HepG2 (cell line): Measurements from ENCODE around the gene CREG2. TPM values are rescaled to one million over a fixed set of nuclear protein-coding genes. Genes with fewer than 3 reads are reported as not detected.

Experiments used
- AHR ChIP-seq: IDR thresholded peaks from 2 replicates; pipeline ENCODE4 v1.6.1; 2018; ENCODE audit warnings: missing genetic modification reagents, missing compliant biosample characterization
- ARID2 ChIP-seq: sonication (generic); formaldehyde crosslinking; IDR thresholded peaks from 2 replicates; pipeline ENCODE4 v1.8.1; 2022; ENCODE audit warnings: mild to moderate bottlenecking, missing genetic modification reagents, borderline replicate concordance
- BCL6 ChIP-seq: IDR thresholded peaks from 2 replicates; pipeline ENCODE4 v1.6.1; 2016; ENCODE audit warnings: missing genetic modification reagents, missing compliant biosample characterization
- CENPX ChIP-seq: sonication (generic); formaldehyde crosslinking; IDR thresholded peaks from 2 replicates; pipeline ENCODE4 v1.9.0; 2021; ENCODE audit warnings: mild to moderate bottlenecking, missing genetic modification reagents, moderate library complexity
- CHD2 ChIP-seq: IDR thresholded peaks from 2 replicates; pipeline ENCODE4 v1.6.1; 2011; ENCODE audit warnings: low read depth, low read length, improper control_type of control experiment
- DMAP1 ChIP-seq: IDR thresholded peaks from 2 replicates; pipeline ENCODE4 v1.6.1; 2016
- ETV6 ChIP-seq: sonication (generic); formaldehyde crosslinking; conservative IDR thresholded peaks from 2 replicates; pipeline ENCODE4 v1.4.0; 2020; ENCODE audit warnings: missing genetic modification reagents
- FOXO1 ChIP-seq: sonication (generic); formaldehyde crosslinking; IDR thresholded peaks from 2 replicates; pipeline ENCODE4 v1.4.0; 2020; ENCODE audit warnings: missing genetic modification reagents
- KDM5B ChIP-seq: sonication (generic); formaldehyde crosslinking; IDR thresholded peaks from 2 replicates; pipeline ENCODE4 v1.4.0; 2020; ENCODE audit warnings: missing genetic modification reagents, mild to moderate bottlenecking, borderline replicate concordance
- KLF13 ChIP-seq: sonication (generic); formaldehyde crosslinking; IDR thresholded peaks from 2 replicates; pipeline ENCODE4 v1.4.0; 2020; ENCODE audit warnings: mild to moderate bottlenecking, missing genetic modification reagents
- MTA1 ChIP-seq: sonication (generic); formaldehyde crosslinking; IDR thresholded peaks from 2 replicates; pipeline ENCODE4 v1.4.0; 2020; ENCODE audit warnings: missing genetic modification reagents, mild to moderate bottlenecking, borderline replicate concordance
- NONO ChIP-seq, 2 experiments: fragments of 450-650 bp in 1 of 2; sonication (generic) in 1 of 2; formaldehyde crosslinking in 1 of 2; IDR thresholded peaks in 1 of 2; conservative IDR thresholded peaks in 1 of 2; 2 replicates each; pipeline versions ENCODE4 v1.6.1 to v1.8.0; 2017 to 2022; ENCODE audit warnings: mild to moderate bottlenecking in 1 of 2, missing genetic modification reagents in 1 of 2, moderate library complexity in 1 of 2
- NR2F6 ChIP-seq, 2 experiments: IDR thresholded peaks; 2 replicates each; pipeline ENCODE4 v1.6.1; 2016; ENCODE audit warnings: antibody characterized with exemption in 1 of 2, mild to moderate bottlenecking in 1 of 2
- PCBP2 ChIP-seq: fragments of 200-400 bp; formaldehyde crosslinking; optimal IDR thresholded peaks from 2 replicates; pipeline ENCODE3; 2018; ENCODE audit warnings: low read length, low read depth; ENCODE audit not compliant: poor library complexity, severe bottlenecking
- POLR2A ChIP-seq, 2 experiments: IDR thresholded peaks; 2 replicates each; pipeline ENCODE4 v1.6.1; 2011; ENCODE audit warnings: low read depth in 2 of 2, low read length in 2 of 2, mild to moderate bottlenecking in 1 of 2, moderate library complexity in 1 of 2; ENCODE audit not compliant: insufficient read depth in 1 of 2
- POLR2AphosphoS2 ChIP-seq: IDR thresholded peaks from 2 replicates; pipeline ENCODE4 v1.6.1; 2011; ENCODE audit warnings: low read depth, low read length, improper control_type of control experiment
- RELA ChIP-seq: sonication (generic); formaldehyde crosslinking; IDR thresholded peaks from 2 replicates; pipeline ENCODE4 v1.4.0; 2020; ENCODE audit warnings: missing genetic modification reagents
- SAFB2 ChIP-seq: sonication (generic); formaldehyde crosslinking; IDR thresholded peaks from 2 replicates; pipeline ENCODE4 v1.5.1; 2020; ENCODE audit warnings: missing genetic modification reagents, low read depth, mild to moderate bottlenecking, borderline replicate concordance
- SNRNP70 ChIP-seq: fragments of 200-400 bp; formaldehyde crosslinking; IDR thresholded peaks from 2 replicates; pipeline ENCODE4 v1.6.1; 2017; ENCODE audit warnings: mild to moderate bottlenecking, low read depth, low read length, moderate library complexity
- SP5 ChIP-seq: IDR thresholded peaks from 2 replicates; pipeline ENCODE4 v1.6.1; 2016; ENCODE audit warnings: low read depth, borderline replicate concordance
- ZBTB2 ChIP-seq: sonication (generic); formaldehyde crosslinking; IDR thresholded peaks from 2 replicates; pipeline ENCODE4 v1.8.0; 2022; ENCODE audit warnings: low read depth, missing genetic modification reagents
- ZEB1 ChIP-seq: IDR thresholded peaks from 2 replicates; pipeline ENCODE4 v1.6.1; 2012; ENCODE audit warnings: mild to moderate bottlenecking, low read depth, inconsistent platforms; ENCODE audit not compliant: insufficient replicate concordance
- ZFP36L1 ChIP-seq: sonication (generic); formaldehyde crosslinking; IDR thresholded peaks from 2 replicates; pipeline ENCODE4 v1.8.0; 2022; ENCODE audit warnings: mild to moderate bottlenecking, missing genetic modification reagents, moderate library complexity
- ZNF33B ChIP-seq: sonication (generic); formaldehyde crosslinking; IDR thresholded peaks from 2 replicates; pipeline ENCODE4 v1.5.1; 2020; ENCODE audit warnings: mild to moderate bottlenecking, missing genetic modification reagents
- ZNF496 ChIP-seq: sonication (generic); formaldehyde crosslinking; IDR thresholded peaks from 2 replicates; pipeline ENCODE4 v1.8.1; 2023; ENCODE audit warnings: mild to moderate bottlenecking, moderate library complexity, missing genetic modification reagents; ENCODE audit not compliant: insufficient replicate concordance
- ZNF644 ChIP-seq: IDR thresholded peaks from 2 replicates; pipeline ENCODE4 v1.6.1; 2016; ENCODE audit warnings: low read depth
- ZNF768 ChIP-seq: sonication (generic); formaldehyde crosslinking; IDR thresholded peaks from 2 replicates; pipeline ENCODE4 v1.4.0; 2020; ENCODE audit warnings: missing genetic modification reagents
- ZNF773 ChIP-seq: sonication (generic); formaldehyde crosslinking; IDR thresholded peaks from 2 replicates; pipeline ENCODE4 v1.4.0; 2020; ENCODE audit warnings: missing genetic modification reagents, borderline replicate concordance
- ZSCAN21 ChIP-seq: sonication (generic); formaldehyde crosslinking; IDR thresholded peaks from 2 replicates; pipeline ENCODE4 v1.8.0; 2022; ENCODE audit warnings: mild to moderate bottlenecking, missing genetic modification reagents, moderate library complexity, borderline replicate concordance
- polyA plus RNA-seq, 8 experiments: library from polyadenylated mRNA; depleted of rRNA in 3 of 8; stranded (reverse) in 7 of 8; unstranded in 1 of 8; fragments of >200 nt; fragmentation: Illumina TruSeq in 4 of 8; extraction: Trizol in 4 of 8; gene quantifications; 2 replicates each; pipeline versions ENCODE4 v1.2.1 to v1.2.3, GENCODE V29; 2011 to 2016; ENCODE audit warnings: low read depth in 4 of 8, missing spikeins in 1 of 8, mixed read lengths in 1 of 8; ENCODE audit not compliant: insufficient read depth in 1 of 8
- total RNA-seq, 5 experiments: library from RNA; depleted of rRNA; stranded (reverse); fragments of >200 nt; fragmentation: Illumina TruSeq; extraction: Trizol; gene quantifications; 2 replicates each; pipeline ENCODE4 v1.2.3, GENCODE V29; 2016; ENCODE audit warnings: low read depth in 1 of 5
- TF ChIP-seq, protein P1 (sequence below): sonication (generic); formaldehyde crosslinking; IDR thresholded peaks from 2 replicates; pipeline ENCODE4 v1.8.1; 2023; ENCODE audit warnings: mild to moderate bottlenecking, missing genetic modification reagents, borderline replicate concordance
- TF ChIP-seq, protein P2 (sequence below): sonication (generic); formaldehyde crosslinking; IDR thresholded peaks from 2 replicates; pipeline ENCODE4 v1.5.1; 2020; ENCODE audit warnings: missing genetic modification reagents, mild to moderate bottlenecking, borderline replicate concordance

Gene CREG2
- total and polyA plus RNA-seq, 2 of the 13 experiments (the other 11 are each of a cell fraction or from before 2014, with no cell fraction given) = 0.18 to 0.26 TPM

GRCh38 chr2:101330253-101330933, 56.9 kb downstream of the CREG2 start (continued):
- TF ChIP-seq NR2F6 (IDR thresholded peaks at IDR 0.05) (peak; percentile 22; the same call in 1 of the 2 replicates), NR2F6 (CRISPR knock-in tag; IDR thresholded peaks at IDR 0.05) (peak; percentile 62; the same call in 1 of the 2 replicates), ZBTB2 (CRISPR knock-in tag) (no peak), ZNF33B (CRISPR knock-in tag) (no peak), DMAP1 (peak; percentile 52; the same call in 1 of the 2 replicates), SP5 (CRISPR knock-in tag) (no peak), ZNF644 (CRISPR knock-in tag) (peak; percentile 77), SAFB2 (CRISPR knock-in tag) (0 out of 2 replicates have a peak, but pooled peaks have one; percentile 62), ZNF773 (no peak), POLR2AphosphoS2 (no peak), CENPX (CRISPR knock-in tag) (no peak), POLR2A (IDR thresholded peaks at IDR 0.05; ENCODE audit: insufficient read depth in 1 of 2, low read depth in 2 of 2, low read length in 2 of 2) (peak; percentile 58 to 73), NONO (IDR thresholded peaks at IDR 0.05) (no peak), NONO (CRISPR knock-in tag; conservative IDR thresholded peaks at IDR 0.05) (peak; percentile 65; the same call in 1 of the 2 replicates), MTA1 (peak; percentile 88; the same call in 1 of the 2 replicates), ZNF768 (CRISPR knock-in tag) (peak; percentile 97), ZEB1 (peak; percentile 61), FOXO1 (CRISPR knock-in tag) (peak; percentile 47; the same call in 1 of the 2 replicates), ZFP36L1 (CRISPR knock-in tag) (no peak), ARID2 (CRISPR knock-in tag) (no peak), ETV6 (CRISPR knock-in tag) (no peak), PCBP2 (no peak), KLF13 (no peak), CHD2 (no peak), KDM5B (CRISPR knock-in tag) (peak; percentile 77; the same call in 1 of the 2 replicates), RELA (CRISPR knock-in tag) (no peak), ZSCAN21 (CRISPR knock-in tag) (no peak), AHR (CRISPR knock-in tag) (peak; percentile 27; the same call in 1 of the 2 replicates), SNRNP70 (no peak), ZNF496 (CRISPR knock-in tag) (no peak), BCL6 (peak; percentile 69)
- TF ChIP-seq, protein P1, sequence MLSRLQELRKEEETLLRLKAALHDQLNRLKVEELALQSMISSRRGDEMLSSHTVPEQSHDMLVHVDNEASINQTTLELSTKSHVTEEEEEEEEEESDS (CRISPR knock-in tag) = 0 out of 2 replicates have a peak, but pooled peaks have one; percentile 47
- TF ChIP-seq, protein P2, sequence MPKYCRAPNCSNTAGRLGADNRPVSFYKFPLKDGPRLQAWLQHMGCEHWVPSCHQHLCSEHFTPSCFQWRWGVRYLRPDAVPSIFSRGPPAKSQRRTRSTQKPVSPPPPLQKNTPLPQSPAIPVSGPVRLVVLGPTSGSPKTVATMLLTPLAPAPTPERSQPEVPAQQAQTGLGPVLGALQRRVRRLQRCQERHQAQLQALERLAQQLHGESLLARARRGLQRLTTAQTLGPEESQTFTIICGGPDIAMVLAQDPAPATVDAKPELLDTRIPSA (CRISPR knock-in tag) = no peak
